ENCODE data around the gene CCDC7. TPM values are rescaled to one million over a fixed set of nuclear protein-coding genes. Genes with fewer than 3 reads are reported as not detected.
"Not testable (repeated sequence)": the region's sequence is repeated elsewhere in the genome, so short reads cannot be mapped to it uniquely, and the experiment has no call there.

Gene CCDC7
- total RNA-seq, 1 donor from 2014 or later, result 31.7 TPM

DNA sequence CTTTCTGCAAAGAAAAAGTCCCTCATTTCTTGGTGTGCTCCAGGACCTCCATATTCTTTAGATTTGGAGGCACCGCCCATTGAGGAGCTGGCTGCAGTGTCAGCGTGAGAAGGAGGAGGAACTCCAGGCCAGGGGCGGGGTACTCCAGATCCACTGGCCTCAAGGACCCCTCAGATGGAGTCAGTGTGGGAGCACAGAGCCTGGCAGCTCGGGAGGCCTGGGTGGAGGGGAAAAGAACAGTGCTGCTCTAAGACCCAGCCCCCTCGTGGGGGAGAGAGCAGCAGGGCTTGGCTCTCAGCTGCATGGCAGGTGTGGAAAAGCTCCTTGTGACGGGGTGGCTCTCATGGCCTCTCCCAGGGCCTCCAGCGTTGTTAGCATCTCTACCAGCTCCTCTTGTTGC is 441.5 kb downstream of the CCDC7 start:
- DNase-seq (ENCODE audit: low spot score), result no peak

DNA sequence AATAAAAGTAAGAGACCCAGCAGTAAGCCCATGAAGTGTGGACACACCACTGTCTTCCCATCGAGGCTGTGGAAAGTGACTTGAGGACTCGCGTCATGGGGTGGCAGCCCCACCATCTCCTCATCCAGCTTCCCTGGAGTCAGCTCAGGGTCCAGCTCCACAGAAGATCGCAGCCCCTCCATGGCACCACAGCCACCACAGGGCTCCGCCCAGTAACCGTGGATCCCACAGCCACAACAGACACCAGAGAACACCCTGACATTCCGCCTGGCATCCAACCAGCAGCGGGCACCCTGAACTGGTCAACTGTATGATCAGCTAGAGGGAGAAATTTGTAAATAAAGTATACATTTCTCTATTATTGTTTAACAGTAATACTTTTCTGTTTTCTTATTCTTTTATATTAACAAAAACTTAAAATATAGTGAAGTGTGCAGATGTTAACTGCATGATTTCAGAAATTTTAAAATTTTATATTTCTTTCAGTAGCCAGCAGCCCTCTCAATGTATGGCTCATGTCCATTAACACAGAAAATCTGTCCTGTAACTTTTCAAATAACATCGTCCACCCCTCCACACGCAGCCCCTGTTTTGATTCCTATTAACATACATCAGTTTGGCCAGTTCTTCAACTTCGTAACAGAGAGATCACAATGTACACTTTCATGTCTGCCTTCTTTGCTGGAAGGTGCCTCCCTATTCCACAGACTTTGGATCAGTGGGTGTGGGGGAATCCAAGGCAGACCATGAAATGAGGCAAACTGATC is 442.4 kb downstream of the CCDC7 start:
- no peak for DNase-seq (ENCODE audit: low spot score)

DNA sequence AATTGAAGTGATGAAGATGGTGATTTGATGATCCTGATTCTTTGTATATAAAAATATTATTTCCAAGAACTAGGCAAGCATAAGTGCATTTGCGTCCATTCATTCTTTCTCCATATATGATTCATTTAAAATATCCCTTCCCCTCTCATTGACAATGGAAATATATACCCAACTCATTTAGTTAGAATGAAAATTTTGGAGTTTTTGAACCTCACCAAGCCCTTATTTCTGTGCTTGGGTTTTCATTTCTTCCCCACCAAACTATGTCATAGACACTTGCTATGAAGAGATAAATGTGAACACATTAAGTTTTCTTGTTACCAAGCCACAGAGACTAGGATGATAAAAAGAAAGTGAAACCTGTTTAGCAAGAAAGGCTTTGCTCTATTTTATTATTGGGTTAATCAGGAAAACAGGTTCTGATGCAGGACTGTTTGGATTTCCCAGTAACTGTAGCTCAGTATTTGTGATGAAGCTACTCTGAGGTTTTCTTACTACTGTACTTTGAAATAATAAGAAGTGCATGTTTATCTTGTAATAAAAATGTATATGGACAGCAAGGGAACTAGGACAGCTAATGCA is 443.8 kb downstream of the CCDC7 start:
- no peak for DNase-seq (ENCODE audit: low spot score)

DNA sequence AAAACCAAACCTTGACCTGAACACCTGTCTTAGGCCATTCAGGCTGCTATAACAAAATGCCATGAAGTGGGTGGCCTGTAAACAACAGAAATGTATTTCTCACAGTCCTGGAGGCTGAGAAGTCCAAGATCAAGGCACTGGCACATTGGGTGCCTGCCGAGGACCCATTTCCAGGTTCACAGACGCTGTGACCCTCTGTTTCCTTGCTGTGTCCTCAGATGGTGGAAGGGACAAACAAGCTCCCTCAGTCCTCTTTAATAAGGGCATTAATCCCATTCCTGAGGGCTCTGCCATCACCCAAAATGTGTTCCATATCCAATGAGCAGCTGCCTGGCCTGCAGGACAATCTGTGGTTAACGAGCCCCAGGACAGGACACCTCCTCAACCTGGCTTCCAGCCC is 444.5 kb downstream of the CCDC7 start:
- DNase-seq (ENCODE audit: low spot score), result no peak

DNA sequence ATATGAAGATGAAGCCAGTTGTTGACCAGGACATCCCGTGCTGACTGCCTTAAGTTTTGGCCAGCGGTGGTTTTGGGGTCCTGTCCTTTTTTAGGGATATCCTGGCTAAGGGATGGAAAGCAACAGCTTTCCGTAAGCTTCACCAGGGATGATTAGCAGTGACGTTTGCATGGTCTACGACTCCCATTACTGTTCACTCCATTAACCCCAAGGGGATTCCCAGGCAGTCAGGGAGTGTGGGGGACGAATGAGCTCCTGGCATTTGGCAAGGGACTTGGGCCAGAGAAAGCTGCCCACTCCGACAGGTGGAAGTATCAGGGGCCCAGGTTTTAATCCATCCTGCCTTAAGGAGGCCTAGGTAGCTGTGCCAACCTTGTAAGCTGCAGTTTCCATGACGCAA is 445.3 kb downstream of the CCDC7 start:
- DNase-seq (ENCODE audit: low spot score), result no peak

DNA sequence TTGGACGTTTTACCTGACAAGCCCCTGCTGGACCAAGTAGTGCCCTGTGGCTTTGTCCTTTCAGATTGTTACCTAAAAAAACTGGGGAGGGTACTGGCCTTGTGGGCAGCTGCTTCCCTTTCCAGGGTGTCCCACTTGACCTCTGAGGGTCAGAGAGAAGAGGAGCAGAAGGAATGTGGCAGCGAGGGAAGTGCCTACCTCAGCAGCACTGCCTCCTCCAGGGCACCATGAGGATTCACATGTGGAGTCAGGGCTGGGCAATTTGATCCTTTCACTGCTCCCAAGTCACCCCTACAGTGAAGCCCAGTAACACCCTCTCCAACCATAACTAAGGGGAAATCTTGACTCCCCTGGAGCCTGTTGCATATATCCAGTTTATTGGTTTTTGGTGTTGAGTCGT is 447.5 kb downstream of the CCDC7 start:
- DNase-seq (ENCODE audit: low spot score), result no peak

DNA sequence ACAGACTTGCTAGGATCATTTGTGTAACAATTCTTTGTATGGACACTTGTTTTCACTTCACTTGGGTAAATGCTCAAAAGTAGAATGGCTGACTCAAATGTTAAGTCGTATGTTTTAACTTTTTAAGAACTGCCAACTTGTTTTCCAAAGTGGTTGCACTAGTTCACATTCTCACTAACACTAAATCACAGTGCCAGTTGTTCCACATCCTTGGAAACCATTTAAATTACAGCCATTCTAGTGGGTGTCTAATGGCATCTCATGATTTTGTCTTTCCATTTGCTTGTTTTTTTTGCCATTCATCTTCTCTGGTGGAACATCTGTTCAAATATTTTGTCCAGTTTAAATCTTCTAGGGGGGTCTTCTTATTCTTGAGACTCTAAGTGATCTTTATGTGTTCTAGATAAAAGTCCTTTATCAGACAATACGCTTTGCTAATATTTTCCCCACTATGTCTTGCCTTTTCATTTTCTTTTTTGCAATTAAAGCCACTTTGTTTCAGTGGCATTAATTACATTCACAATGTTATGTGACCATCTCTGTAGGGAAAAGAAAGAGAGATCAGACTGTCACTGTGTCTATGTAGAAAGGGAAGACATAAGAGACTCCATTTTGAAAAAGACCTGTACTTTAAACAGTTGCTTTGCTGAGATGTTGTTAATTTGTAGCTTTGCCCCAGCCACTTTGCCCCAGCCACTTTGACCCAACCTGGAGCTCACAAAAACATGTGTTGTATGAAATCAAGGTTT is 448.1 kb downstream of the CCDC7 start:
- DNase-seq (ENCODE audit: low spot score), result no peak

DNA sequence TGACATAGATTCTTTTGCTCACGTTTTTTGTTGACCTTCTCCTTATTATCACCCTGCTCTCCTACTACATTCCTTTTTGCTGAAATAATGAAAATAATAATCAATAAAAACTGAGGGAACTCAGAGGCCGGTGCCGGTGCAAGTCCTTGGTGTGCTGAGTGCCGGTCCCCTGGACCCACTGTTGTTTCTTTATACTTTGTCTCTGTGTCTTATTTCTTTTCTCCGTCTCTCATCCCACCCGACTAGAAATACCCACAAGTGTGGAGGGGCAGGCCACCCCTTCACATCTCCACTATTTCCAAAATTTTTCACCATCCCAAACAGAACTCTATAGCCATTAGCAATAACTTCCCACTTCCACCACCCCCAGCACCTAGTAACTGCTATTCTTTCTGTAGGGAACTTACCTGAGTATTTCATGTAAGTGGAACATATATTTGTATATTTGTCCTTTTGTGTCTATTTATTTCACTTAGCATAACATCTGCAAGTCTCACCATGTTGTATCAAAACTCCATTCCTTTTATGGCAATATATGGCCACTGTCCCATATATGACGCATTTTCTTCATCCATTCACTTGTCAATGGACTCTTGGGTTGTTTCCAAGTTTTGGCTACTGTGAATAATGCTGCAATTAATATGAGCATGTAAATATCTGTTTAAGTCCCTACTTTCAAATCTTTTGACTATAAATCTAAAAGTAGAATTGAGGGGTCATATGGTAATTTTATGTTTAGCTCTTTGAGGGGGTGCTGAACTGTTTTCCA is 449.4 kb downstream of the CCDC7 start:
- DNase-seq (ENCODE audit: low spot score), result not testable (repeated sequence)

DNA sequence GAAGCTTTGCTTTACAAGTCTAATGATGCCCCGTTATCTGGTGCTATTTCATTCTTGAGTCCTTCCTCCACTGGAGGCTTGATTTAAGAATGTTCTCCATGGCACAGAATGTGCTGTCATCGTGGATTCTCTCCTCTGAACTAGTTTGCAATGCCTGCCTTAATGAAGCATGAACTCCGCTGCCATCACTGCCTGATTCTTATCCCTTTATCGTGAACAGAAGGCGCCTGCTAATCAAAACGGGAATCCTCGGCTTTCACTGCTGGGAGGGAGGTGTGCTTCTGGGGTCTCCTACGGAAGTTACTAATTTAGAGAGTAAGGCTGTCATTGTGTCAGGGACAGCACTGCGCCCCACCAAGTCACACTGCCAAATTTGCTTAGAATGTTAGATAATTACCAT is 455.9 kb downstream of the CCDC7 start:
- DNase-seq (ENCODE audit: low spot score), result no peak

DNA sequence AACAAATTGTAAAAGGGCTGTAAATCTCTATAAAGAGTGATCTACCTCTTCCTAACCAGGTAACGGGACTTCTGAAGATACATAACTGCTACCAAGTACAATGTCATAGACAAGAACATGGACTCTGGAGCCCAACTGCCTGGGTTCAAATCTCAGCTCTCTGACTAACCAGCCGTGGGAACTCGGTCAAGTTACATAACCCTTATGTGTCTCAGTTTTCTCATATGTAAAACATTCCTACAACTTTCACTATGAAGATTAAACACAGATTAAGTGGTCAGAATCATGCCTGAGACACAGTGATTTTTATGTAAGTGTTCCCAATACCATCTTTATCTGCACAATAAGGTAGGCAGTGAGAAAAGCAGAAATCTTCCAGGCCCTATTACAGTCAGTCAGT is 459.5 kb downstream of the CCDC7 start:
- DNase-seq (ENCODE audit: low spot score), result no peak

DNA sequence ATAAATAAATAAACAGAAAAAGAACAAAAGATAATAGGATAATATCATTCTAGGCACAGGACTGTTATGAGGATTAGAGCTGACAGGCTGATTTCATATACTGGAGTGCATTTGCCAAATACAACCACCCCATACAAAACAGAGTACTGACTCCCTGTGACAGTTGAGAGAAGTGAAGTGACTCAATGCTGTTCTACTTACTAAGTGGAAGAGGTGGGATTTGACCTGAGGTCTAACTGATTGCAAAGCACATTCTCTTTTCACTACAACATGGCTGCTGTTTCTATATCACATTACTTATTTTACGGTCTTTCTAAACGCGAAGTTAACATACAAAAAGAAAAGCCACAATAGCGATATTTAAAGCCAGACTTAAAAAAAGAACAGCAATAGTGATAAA is 460.7 kb downstream of the CCDC7 start:
- no peak for DNase-seq (ENCODE audit: low spot score)

DNA sequence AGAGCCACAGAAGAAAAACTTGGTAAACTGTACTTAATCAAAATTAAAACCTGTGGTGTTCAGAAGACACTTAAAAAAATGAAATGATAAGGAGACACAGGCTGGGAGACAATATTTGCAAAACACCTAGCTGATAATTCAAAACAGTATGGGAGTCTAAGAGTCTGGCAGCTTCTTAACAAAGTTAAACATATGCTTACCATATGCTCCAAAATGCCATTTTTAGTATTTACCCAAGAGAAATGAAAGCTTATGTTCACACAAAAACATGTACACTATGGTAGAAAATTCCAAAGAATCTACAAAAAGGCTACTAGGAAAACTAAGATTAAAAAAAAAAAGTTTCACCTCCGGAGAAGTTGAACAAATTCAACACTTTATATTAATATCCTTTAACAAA is 463.5 kb downstream of the CCDC7 start:
- DNase-seq (ENCODE audit: low spot score), result no peak

DNA sequence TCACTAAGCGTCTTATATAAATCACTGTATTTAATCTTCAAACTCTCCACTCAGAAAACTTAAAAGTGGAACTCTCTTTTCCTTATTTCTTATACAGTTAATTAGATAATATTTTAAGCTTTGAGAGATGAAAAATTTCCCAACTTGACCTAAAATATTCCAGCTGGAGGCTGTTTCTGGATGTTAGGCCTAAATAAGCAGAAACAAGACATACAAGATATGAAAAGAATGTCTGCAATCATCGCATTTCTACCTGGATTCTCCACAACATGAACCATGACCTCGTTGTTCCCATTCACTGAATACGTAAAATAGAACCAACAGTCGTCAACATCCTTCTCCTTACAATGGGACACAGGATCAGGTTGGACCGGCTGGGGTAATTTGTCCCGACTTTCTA is 464.0 kb downstream of the CCDC7 start:
- not testable (repeated sequence) for DNase-seq (ENCODE audit: low spot score)

DNA sequence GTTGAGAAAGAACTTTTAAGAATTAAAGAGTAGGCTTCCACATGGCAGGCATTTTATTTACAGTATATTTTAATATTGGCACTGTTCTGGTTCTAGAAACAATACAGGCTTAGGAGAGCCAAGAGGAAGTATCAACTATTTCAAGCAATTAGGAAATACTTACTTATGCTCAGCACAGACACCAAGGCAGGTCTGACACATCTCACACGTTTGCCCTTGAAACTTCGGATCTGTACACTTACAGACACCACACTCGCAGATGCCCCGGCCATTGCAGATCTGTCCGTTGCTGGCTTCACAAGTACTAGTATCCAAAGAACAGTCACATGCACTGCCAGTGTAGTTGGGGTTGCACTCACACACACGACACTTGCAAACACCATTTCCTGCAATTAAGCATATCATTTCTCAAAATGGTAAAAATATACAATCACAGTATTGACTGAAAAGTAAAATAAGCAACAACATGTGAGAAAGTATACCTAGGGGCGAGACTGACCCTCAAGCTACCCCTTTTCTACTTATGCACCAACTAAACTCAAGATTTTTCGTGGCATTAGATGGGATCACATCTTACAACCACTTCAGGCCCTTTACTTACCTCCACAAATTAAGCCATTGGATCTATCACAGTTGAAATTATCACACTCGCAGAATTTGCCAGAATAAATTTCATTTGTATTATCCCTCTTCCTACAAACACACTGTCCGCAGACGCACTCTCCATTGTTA is 465.5 kb downstream of the CCDC7 start:
- DNase-seq (ENCODE audit: low spot score), result no peak

DNA sequence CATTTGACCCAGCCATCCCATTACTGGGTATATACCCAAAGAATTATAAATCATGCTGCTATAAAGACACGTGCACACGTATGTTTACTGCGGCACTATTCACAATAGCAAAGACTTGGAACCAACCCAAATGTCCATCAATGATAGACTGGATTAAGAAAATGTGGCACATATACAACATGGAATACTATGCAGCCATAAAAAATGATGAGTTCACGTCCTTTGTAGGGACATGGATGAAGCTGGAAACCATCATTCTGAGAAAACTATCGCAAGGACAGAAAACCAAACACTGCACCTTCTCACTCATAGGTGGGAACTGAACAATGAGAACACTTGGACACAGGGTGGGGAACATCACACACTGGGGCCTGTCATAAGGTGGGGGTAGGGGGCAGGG is 471.9 kb downstream of the CCDC7 start:
- not testable (repeated sequence) for DNase-seq (ENCODE audit: low spot score)

DNA sequence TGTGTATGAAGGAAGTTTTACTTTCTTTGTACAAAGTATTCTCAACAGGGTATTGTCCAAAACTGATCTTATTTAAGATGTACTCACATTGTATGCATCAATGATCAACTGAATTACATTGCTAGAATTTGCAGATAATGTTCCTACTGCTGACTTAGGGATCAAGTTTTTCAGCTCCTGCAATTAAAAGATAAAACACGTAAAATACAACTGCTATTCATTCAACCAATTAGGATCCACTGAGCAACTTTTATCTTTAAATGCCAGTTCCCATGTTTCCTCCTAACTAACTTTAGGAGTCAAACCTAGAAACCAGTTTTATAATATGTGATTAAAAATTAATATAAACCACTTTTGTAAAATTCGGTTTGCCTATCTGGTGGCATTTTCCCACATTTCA is 476.2 kb downstream of the CCDC7 start:
- DNase-seq (ENCODE audit: low spot score), result no peak

DNA sequence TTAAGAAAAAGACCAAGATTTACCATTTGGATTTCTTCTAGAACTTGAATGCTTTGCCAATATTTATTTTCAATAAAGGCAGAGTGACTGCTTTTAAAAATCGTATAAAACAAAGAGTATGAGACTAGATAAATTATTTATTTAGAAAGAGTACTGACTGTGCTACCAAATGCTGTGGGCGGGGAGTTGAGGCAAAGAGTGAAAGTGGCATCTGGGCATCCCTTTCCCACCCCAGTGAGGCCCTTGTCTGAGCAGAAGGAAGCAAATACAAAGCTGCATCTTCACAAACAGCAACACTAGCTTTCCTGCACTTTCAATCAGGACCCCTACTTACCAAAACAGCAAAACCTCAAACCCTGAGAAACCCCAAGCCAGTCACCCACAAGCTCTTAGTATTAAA is 477.2 kb downstream of the CCDC7 start:
- no peak for DNase-seq (ENCODE audit: low spot score)

DNA sequence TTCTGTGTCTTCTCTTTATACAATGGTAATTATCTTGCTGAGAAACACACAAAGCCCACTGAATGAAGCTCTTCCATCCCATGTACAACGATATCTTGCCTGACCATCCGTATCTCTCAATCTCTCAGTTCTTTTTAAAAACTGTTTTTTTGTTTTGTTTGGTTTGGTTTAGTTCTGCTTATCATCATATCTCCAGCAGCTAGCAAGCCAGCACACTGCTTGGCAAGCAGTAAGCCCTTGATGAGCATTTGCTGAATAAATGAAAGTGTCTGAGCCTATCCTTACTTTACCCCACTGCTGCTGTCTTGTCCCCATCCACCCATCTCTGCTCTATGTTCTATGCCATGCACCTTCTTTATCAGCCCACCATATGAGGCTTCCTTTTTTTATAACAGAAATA is 477.9 kb downstream of the CCDC7 start:
- DNase-seq (ENCODE audit: low spot score), result no peak
